ENCODE results near the gene TADA3. TPM values are rescaled to one million over a fixed set of nuclear protein-coding genes. Genes with fewer than 3 reads are reported as not detected.
A peak's percentile ranks its signal among the peaks of the same experiment; 100 is the strongest.

Gene TADA3
- total and polyA plus RNA-seq, 9 of the 15 experiments (the other 6 are each of a cell fraction or from before 2014, with no cell fraction given), result 4.1 to 110 (median 74.8) TPM

GRCh38 chr3:9809615-9810432 lies 17.6 kb upstream of the TADA3 start, which contains the start of gene TTLL3 (continued):
- TF ChIP-seq ARID4B (CRISPR knock-in tag; IDR thresholded peaks at IDR 0.05) (no peak), TAF9B (IDR thresholded peaks at IDR 0.05; ENCODE audit: partially characterized antibody) (no peak), ZC3H11A (IDR thresholded peaks at IDR 0.05; ENCODE audit: low read depth, low read length) (no peak), DACH1 (IDR thresholded peaks at IDR 0.05; ENCODE audit: partially characterized antibody) (no peak)

- H3K79me2 ChIP-seq (ENCODE audit: control insufficient read depth, insufficient read depth, low read length), result no peaks in the 10 kb centered on the region
- 0 out of 2 replicates have a peak, but pooled peaks cover 3% of the 10 kb centered on the region for H4K20me1 ChIP-seq (replicated peaks; ENCODE audit: control insufficient read depth, insufficient read depth, low read length)
- H3K27ac ChIP-seq (ENCODE audit: extremely low read depth, low read depth, low read length), result no peak overlapping the region
- H3K4me3 ChIP-seq, result no peak overlapping the region
- ChIA-PET CTCF (ENCODE audit: low intra/inter-chr PET ratio) (no interaction called here), POLR2A (interaction anchor here (1.2 to 6.7 kb wide), 3 partner anchors 13 to 16 kb away, joined by 7 to 49 read pairs (median 10); partner anchors contain the start of genes ARPC4 and TADA3)
- BruUV-seq (replicated peaks), result no TSS peak
- no peak overlapping the region for H2AFZ ChIP-seq (ENCODE audit: low read depth, low read length)
- no peaks in the 10 kb centered on the region for H3K9me3 ChIP-seq (replicated peaks; ENCODE audit: control insufficient read depth, insufficient read depth, low read depth, low read length)
- H3K4me2 ChIP-seq (ENCODE audit: insufficient read depth, low read length), result no peak overlapping the region
- peaks cover 84% of the 10 kb centered on the region for H3K36me3 ChIP-seq (ENCODE audit: control insufficient read depth, insufficient read depth, low read length)
- H3K4me1 ChIP-seq (replicated peaks in 1 of 2; ENCODE audit: control insufficient read depth in 2 of 2, insufficient read depth in 2 of 2, low read length in 2 of 2), result peaks cover 0 to 8% of the 10 kb centered on the region in 2 experiments; a peak in 2 of 5 replicates
- H3K9me1 ChIP-seq (ENCODE audit: control insufficient read depth, insufficient read depth, low read length), result no peaks in the 10 kb centered on the region
- ATAC-seq (peak; percentile 3), FAIRE-seq (no peak), DNase-seq (ENCODE audit: extremely low read depth in 1 of 4, low spot score in 3 of 4) (no peak)
- no peak overlapping the region for H3K9ac ChIP-seq (ENCODE audit: insufficient read depth in 1 of 2, low read depth in 2 of 2, low read length in 2 of 2)
- in situ Hi-C loops (cut with MboI) (no loop called here), intact Hi-C loops (cut with micrococcal nuclease) (no loop called here)
- 97% methylated on average over 4 of the region's 4 CpGs for WGBS (ENCODE audit: insufficient coverage, low coverage, missing lambda C conversion rate)
- 0 out of 2 replicates have a peak, but pooled peaks have one; percentile 25 for TF ChIP-seq POLR2A (conservative IDR thresholded peaks at IDR 0.05)
- no peak for TF ChIP-seq FOXA3 (CRISPR knock-in tag; conservative IDR thresholded peaks at IDR 0.05 in 1 of 2, IDR thresholded peaks at IDR 0.05 in 1 of 2)
- H3K27me3 ChIP-seq (ENCODE audit: control insufficient read depth in 2 of 2, insufficient read depth in 2 of 2, low read length in 2 of 2), result no peaks in the 10 kb centered on the region
Measured at GRCh38 chr3:9809239-9809614, 17.0 kb upstream of the TADA3 start.

Data from K562 (cell line).